GM19023 (cell line): ENCODE results near the gene RAB3D.
"Not testable (repeated sequence)": the region's sequence is repeated elsewhere in the genome, so short reads cannot be mapped to it uniquely, and the experiment has no call there.

Experiments
- ATAC-seq: cut with Tn5 transposase; IDR thresholded peaks from one replicate; pipeline ENCODE4 v1.9.1; 2021; ENCODE audit warnings: mild to moderate bottlenecking, moderate library complexity; ENCODE audit not compliant: unreplicated experiment

RAB3D gene

DNA sequence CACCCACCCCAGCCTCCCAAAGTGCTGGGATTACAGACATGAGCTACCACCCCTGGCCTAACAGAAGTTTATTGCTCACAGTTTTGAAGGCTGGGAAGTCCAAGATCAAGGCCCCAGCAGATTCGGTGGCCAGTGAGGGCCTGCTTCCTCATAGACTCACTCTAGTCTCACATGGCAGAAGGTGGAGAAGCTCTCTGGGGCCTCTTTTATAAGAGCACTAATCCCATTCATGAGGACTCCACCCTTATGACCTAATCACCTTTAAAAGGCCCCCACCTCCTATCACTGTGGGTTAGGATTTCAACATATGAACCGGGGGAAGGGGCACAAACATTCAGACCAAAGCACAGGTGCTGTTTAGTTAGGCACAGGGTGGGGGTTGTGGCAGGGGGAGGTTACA is 28.1 kb upstream of the RAB3D start:
- ATAC-seq: no peak

DNA sequence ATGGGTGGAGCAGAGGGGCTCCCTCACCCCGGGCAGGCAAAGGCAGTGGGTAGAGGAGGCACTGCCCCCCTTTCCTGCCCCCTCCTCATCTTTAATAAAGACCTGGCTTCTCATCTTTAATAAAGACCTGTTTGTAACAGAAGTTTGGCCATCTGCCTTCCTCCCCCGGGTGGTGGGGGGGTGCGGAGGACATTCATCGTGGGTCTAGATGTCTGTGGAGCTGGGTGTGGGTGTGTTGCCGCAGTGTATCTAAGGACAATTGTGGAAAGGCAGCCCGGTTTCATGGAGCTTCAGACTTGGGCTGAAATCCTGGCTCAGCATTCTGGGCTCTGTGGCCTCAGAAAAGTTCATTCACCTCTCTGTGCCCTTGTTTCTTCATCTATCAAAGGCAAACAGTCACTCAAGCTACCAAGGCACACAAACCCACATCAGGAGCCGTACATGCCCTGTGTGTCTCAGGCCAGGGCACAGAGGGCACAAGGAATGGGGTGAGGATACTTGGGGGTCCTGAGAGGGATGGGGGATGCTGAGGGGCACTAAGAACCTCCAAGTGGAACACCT is 26.2 kb upstream of the RAB3D start:
- no peak for ATAC-seq

DNA sequence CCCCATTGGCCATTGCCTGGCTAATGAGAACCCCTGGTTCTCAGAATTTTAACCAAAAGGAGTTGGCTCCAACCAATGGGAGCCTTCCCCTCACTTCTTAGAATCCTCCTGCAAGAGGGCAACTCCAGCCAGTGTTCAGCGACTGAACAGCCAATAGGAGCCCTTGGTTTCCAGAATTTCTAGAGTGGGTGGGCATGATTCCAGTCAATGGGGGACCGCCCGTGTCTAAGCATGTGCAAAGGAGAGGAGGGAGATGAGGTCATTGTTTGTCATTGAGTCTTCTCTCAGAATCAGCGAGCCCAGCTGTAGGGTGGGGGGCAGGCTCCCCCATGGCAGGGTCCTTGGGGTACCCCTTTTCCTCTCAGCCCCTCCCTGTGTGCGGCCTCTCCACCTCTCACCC is 25.5 kb upstream of the RAB3D start:
- ATAC-seq: no peak

DNA sequence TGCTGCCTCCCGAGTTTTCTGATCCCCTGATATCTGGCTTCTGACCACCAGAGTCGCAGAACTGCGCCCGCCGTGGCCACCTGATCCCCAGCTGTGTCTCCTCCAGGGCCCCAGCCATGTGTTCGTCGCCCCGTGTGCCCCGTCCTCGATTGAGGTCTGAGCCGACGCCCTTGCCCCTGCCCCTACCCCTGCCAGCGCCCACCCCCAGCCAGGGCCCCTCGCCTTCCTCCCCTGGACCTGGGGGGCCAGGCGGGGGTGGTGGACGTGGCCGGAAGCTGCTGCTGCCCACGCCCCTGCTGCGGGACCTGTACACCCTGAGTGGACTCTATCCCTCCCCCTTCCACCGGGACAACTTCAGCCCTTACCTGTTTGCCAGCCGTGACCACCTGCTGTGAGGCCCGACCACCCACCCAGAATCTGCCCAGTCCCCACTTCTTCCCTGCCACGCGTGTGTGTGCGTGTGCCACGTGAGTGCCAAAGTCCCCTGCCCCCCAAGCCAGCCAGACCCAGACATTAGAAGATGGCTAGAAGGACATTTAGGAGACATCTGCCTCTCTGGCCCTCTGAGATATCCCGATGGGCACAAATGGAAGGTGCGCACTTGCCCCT is 24.9 kb upstream of the RAB3D start:
- no peak for ATAC-seq

DNA sequence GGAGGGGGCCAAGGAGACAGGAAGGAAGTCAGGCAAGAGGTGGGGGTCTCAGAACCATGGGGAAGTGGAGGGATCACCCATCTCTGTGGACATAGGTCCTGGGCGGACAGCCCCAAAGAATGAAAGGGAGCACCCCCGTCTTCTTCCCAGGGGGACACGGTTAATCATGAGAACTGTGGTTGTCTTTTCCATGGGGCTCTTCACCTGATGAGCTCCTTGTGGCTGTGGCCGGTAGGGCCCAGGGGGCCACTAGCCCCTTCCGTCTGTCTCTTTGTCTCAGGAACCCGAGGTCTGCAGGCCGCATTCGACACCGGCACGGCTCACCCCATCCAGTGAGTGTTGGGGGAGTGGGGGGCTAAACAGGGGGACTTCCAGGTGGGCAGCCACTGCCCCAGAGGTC is 24.4 kb upstream of the RAB3D start:
- ATAC-seq: no peak

DNA sequence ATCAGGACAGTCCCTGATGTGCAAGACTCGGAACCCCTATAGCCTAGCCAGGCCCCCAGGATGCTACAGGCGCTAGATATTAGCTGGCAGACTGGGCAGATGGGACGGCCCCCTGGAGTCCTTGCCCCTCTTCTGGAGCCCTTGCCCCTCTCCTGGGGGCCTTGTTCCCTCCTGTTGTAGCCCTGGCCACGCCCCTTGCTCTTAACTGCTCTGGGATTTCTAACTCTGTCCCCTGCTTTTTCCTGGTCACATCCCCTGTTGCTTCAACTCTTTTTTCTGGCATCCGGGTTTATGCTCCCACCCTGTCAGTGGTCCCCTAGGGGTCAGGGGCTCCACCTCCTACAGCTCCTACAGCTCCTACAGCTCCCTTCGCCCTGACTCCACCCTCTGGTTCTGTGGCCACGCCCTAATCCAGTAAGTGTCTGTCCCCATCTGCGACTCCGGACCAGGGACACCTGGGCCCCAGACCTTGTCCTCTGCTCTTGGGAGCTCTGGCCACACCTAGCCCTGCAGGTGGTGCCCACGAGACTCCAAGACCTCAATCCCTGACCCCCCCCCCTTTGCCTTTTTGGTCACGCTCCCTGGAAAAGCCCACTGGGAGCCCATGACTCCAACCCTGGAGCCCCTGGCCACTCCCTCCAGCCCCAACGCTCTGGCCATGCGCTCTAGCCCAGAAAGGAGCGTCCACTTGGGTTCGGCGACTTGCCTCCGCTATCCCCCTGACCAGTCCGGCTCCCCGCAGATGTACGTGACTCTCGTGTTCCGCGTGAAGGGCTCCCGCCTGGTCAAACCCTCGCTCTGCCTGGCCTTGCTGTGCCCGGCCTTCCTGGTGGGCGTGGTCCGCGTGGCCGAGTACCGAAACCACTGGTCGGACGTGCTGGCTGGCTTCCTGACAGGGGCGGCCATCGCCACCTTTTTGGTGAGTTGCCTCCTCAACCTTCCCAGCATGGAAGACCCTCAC is 22.6 kb upstream of the RAB3D start:
- no peak for ATAC-seq

DNA sequence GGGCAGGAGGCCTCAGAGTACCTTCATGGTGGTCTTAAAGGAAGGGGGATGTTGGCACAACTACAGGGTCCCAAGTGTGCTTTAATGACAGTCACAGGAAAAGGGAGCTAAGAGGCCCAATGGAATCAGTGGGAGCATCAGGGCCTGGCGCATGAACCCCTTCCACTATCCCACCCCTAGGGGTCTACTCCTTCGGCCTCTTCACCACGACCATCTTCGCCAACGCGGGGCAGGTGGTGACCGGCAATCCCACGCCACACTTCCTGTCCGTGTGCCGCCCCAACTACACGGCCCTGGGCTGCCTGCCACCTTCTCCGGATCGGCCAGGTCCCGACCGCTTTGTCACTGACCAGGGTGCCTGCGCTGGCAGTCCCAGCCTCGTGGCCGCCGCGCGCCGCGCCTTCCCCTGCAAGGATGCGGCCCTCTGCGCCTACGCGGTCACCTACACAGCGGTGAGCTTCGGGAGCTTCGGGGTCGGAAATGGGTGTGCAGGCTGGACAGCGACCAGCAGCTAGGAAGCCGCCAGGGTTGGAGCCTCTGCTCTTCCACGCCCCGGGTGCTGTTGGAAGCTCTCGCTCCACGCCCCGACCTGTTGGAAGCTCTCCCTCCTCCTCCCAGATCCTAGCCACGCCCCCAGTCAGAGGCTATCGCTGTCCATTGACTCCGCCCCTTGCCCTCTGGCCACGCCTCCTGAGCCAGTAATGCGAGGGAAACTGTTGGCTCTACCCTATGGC is 21.7 kb upstream of the RAB3D start:
- no peak for ATAC-seq

DNA sequence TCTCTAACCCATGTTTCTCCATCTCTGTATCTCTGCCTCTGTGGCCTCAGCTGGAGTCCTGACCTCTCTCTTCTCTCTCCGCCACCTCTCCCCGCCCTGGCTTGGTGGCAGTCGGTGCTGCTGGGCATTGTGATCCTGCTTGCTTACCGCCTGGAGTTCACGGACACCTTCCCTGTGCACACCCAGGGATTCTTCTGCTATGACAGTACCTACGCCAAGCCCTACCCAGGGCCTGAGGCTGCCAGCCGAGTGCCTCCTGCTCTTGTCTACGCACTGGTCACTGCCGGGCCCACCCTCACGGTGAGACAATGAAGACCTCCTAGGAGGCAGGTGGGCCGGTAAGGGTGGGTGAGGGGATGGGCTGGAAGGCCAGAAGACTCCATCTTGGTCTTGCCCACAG is 20.0 kb upstream of the RAB3D start:
- no peak for ATAC-seq

DNA sequence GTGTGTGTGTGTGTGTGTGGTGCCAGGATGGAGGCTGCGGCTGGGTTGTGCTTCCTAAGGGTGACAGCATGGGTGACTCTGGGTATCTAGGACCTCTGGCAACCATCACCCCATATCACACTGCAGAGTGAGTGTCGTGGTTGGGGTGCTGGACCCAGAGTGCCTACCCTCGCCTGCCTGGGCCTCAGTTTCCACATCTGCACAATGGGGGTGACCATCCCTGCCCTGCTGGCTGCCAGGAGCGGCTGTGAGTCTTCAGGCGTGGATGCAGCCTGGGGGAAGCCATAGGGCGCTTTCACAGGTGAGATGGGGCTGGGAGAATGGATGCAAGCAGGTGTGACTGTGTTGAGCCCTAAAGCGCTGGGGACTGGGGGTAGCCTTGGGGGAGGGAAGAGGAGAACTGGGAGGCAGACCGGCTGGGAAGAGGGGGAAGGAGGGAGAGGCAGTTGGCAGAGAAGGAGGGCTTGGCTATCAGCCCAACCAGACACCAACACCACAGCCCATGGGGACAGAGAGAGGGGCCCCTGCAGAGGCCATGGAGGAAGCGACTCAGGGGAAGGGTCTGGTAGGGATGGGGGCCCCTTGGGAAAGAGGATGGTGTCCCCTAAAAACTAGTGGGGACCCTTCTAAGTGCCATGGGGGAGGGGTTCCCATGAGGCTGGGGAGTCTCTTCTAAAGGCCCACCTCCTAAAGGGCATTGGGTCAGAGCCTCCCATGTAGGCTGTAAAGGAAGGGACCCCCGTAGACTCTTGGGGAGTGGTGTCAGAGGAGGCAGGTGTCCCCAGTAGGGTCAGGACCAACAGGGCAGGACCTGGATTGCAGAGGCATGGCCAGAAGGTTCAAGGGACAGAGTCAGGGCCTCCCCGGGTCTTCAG is 17.5 kb upstream of the RAB3D start:
- ATAC-seq: no peak

DNA sequence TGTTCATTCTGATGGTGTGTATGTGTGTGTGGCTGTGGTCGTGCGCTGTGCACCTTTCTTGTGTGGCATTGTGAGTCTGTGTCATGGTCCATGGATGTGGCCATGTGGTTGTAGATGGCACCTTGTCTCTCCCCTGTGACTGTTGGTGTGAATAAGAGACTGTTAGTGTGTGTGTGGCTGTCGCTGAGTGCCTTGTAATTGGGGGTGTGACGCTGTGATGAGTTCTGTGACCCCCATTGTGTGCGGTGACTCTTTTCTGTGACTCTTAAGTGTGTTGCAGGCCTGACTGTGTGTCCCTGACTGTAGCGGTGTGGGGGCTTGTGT is 16.6 kb upstream of the RAB3D start:
- no peak for ATAC-seq

DNA sequence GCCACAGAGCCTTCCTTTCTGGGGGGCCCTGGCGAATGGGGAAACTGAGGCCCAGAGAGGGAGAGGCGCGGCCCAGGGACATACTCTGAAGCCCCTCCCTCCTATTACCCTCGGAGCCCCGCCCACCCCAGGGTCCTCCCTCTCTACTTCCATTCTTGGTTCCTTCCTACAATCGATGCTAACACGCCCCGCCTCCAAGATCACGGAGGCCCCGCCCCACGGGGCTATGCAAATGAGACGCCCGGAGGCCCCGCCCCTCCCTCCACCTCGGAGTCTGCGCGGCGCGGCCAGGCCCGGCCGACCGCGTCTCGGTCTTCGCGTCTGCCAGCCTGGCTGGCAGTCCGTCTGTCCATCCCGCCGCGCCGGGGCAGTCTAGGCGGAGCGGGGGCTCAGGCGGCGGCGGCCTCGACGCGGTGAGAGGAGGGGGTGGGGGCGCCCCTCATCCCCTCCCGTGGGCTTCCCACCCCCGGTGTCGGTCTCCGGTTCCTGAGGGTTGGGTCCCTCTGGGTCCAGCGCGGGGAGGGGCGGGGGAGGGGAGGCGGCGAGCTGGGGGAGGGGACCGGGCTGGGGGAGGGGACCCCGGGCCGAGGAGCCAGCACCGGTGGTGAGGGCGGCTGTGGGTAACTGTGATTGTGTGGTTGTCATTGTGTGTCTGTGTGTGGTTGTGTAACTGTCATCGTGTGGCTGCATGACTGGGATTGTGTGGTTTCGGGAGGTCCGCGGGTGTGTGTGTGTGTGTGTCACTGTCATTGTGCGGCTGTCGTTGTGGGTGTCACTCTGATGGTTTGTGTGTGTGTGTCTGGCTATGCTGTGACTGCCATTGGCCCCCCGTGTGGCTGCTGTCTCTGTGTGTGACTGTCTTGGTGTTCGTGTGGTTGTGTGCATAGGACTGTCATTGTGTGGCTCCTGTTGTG is 16.0 kb upstream of the RAB3D start, which contains the start of gene PLPPR2:
TSS of gene PLPPR2 (plus strand) at position 273 of the 914 bp plus-strand sequence. CDS start 2,242 bp downstream, outside the sequence.
- ATAC-seq: peak; percentile 72

DNA sequence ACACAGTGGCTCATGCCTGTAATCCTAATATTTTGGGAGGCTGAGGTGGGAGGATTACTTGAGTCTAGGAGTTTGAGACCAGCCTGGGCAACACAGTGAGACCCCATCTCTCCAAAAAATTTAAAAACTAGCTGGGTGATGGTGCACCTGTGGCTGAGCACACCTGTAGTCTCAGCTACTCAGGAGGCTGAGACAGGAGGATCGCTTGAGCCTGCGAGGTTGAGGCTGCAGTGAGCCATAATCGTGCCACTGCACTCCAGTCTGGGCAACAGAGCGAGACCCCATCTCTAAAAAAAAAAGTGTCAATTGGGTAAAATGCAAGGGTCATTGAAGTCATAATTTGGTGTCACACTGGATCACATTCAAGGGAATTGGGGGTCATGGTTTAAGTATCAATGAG is 14.6 kb upstream of the RAB3D start:
- not testable (repeated sequence) for ATAC-seq

DNA sequence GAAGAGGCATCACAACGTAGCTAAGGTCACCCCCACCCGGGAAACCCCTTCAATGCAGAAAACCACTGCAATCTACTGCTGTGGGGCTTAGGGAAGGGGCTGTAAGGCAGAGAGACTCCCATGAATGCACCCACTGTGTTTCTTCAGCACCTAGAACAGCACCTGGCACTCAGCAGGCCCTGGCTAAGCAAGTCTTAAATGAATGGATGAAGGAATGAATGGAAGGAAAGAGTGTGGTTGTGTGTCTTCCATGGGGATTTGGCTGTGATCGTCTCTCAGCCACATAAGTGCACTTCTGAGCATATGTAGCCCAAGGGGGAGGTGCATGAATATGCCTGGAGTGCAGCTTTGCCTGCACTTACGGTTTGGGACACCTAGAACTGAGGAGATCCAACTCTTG is 9.7 kb upstream of the RAB3D start:
- ATAC-seq: no peak

DNA sequence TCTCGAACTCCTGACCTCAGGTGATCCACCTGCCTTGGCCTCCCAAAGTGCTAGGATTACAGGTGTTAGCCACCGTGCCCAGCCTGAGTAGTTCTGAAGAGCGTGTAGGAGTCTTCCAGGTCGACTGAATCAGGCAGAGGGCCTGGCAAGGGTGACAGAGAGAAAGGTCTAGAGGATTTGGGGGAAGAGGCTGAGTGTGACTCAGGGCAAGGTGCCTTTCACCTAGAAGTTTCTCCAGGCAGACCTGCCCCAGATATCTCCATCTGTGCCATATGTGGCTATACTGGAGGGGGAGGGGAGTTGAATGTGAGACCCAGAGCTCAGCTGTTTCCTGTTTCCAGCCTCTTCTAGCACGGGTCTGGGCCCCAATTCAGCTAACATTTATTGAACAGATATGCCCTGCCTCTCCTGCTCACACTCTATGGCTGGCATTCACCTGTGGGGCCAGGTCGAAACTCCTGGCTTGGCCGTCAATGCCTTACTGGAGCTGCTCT is 8.1 kb upstream of the RAB3D start:
- no peak for ATAC-seq

DNA sequence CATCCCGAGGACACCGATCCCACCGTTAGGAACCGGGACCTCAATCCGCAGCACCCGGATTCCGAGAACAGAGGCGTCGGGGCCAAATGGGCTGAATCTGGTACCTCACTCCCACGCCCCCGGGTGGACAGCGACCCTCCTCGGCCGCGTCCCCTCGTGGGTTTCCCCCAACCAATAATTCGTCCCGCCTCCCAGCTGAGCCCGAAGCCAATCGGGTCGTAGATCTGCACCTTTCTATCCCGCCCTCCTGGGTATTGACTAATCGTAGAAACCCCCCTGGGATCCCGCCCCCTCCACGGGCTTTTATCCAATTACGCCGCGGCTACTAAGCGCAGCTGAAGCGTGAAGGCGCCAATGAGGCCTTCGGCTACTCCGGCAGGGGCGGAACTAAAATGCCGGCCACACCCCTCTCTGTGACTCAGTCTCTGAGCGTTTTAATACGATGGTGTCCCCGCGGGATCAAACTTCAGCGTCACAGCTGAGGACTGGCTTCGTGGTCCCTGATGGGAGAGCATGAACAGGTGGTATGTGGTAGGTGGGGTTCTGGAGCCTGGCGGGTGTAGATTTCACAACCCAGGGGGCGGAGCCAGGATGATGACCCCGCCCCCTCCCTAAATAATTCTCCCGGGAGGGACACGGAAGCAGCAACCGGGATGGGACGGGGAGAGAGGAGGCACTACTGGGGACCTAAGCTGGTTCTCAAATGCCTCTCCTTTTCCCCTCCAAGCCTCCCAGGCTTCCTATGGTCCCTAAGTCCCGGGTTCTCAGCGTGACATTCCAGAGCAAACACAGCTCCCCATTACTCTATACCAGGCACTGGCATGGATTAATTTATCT is 6.9 kb upstream of the RAB3D start, which contains the start of the genes CCDC159 and TMEM205:
TSS of gene CCDC159 (plus strand) at position 416 of the 837 bp plus-strand sequence. CDS start at position 504, 88 bp downstream.
TSS of gene TMEM205 (minus strand) at position 165 of the 837 bp plus-strand sequence. CDS start 649 bp downstream, outside the sequence.
- peak; percentile 89 for ATAC-seq

DNA sequence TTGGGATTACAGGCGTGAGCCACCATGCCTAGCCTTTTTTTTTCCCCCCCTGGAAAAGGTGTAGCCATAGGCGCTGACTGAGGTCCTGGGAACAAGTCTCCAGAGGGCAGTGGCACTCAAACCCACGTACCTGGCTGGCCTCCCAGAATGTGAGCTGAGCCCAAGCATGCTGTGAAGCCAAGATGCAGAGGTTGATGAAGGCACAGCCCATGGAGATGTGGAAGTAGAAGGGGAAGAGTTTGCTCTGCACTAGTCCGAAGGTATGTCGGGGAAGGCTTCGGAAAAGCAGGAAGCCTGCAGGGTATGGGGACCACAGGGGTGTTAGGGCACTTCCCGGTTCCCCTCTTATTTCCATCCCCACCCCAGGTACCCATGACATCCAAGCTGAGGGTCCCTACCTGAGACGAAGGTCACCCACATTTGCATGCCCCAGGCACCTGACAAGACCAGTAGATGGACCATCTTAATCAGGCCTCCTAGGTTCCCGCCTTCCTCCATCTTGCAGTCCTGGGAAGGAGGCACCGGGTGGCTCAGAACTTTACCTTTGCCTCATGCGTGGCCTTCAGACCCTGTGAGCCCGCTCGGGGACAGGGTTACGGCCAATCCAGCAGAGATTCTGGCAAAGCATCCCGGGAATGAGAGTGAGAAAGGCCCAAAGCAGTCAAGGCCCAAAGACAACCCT is 5.8 kb upstream of the RAB3D start:
- no peak for ATAC-seq

DNA sequence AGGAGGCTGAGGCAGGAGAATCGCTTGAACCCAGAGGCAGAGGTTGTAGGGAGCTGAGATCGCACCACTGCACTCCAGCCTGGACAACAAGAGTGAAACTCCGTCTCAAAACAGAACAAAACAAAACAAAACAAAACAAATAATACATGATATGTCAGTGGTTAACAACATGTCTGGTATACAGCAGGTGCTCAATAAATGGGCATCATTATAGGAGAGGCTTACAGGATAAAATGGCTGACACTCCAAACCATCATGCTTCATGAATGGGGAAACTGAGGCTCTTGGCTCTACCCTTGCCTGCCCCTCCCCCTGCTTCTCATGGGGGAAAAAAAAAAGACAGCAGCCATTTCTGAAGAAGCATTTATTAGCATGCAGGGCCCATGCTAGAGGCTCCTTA is 3.0 kb upstream of the RAB3D start:
- ATAC-seq: no peak
